ENCODE results near the gene AGAP1.

The AGAP1 gene

GRCh38 chr2:235976956-235977355, 483.1 kb downstream of the AGAP1 start:
- H3K27ac ChIP-seq (ENCODE audit: insufficient read depth, low read depth, low read length, poor library complexity, severe bottlenecking) = no peak overlapping the region
- H3K27me3 ChIP-seq (ENCODE audit: control insufficient read depth, insufficient read depth, low read length, poor library complexity, severe bottlenecking) = no peaks in the 10 kb centered on the region
- no peaks in the 10 kb centered on the region for H3K4me1 ChIP-seq (ENCODE audit: control insufficient read depth, insufficient read depth, low read length)
- H3K36me3 ChIP-seq (ENCODE audit: control insufficient read depth, insufficient read depth, low read length) = no peaks in the 10 kb centered on the region
- H3K9me3 ChIP-seq (ENCODE audit: control insufficient read depth, low read length) = no peaks in the 10 kb centered on the region
- WGBS, 2 experiments = 95 to 97% methylated on average over 11 of the region's 11 CpGs
- no peak overlapping the region for H3K4me3 ChIP-seq (ENCODE audit: insufficient read depth, low read depth, low read length)

- Histone ChIP-seq H3K4me3 (ENCODE audit: insufficient read depth, low read depth, low read length) (no peak overlapping the region), H3K4me1 (ENCODE audit: control insufficient read depth, insufficient read depth, low read length) (no peaks in the 10 kb centered on the region), H3K36me3 (ENCODE audit: control insufficient read depth, insufficient read depth, low read length) (no peaks in the 10 kb centered on the region), H3K27ac (ENCODE audit: insufficient read depth, low read depth, low read length, poor library complexity, severe bottlenecking) (no peak overlapping the region), H3K9me3 (ENCODE audit: control insufficient read depth, low read length) (no peaks in the 10 kb centered on the region), H3K27me3 (ENCODE audit: control insufficient read depth, insufficient read depth, low read length, poor library complexity, severe bottlenecking) (no peaks in the 10 kb centered on the region)
- 94 to 95% methylated on average over 9 of the region's 9 CpGs for WGBS, 2 experiments
Measured at GRCh38 chr2:235977445-235977844, 483.6 kb downstream of the AGAP1 start.

- no peaks in the 10 kb centered on the region for H3K4me1 ChIP-seq (ENCODE audit: control insufficient read depth, insufficient read depth, low read length)
- no peaks in the 10 kb centered on the region for H3K36me3 ChIP-seq (ENCODE audit: control insufficient read depth, insufficient read depth, low read length)
- no peak overlapping the region for H3K27ac ChIP-seq (ENCODE audit: insufficient read depth, low read depth, low read length, poor library complexity, severe bottlenecking)
- 89 to 98% methylated on average over 1 of the region's 1 CpG for WGBS, 2 experiments
- H3K4me3 ChIP-seq (ENCODE audit: insufficient read depth, low read depth, low read length) = no peak overlapping the region
- H3K9me3 ChIP-seq (ENCODE audit: control insufficient read depth, low read length) = no peaks in the 10 kb centered on the region
- no peaks in the 10 kb centered on the region for H3K27me3 ChIP-seq (ENCODE audit: control insufficient read depth, insufficient read depth, low read length, poor library complexity, severe bottlenecking)
Measured at GRCh38 chr2:235978022-235978421, 484.2 kb downstream of the AGAP1 start.

DNA sequence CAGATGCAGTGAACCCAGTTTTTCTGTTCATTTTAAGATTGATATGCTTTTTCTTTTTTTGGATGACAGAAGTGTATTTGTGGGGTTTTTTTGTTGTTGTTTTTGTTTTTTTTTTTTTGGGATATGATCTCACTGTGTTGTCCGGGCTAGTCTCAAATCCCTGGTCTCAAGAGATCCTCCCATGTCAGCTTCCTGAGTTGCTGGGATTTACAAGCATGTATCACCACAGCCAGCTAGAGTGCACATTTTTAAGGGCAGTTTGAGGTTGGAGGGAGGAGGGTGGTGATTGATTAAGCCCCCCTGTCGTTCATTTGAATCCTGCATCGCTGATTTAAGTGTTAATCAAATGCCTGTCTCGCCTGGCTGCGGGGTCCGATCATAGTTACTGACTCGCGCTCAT, 485.2 kb downstream of the AGAP1 start:
- 95% methylated on average over 8 of the region's 8 CpGs for WGBS, 2 experiments

GRCh38 chr2:235979753-235980435, 486.1 kb downstream of the AGAP1 start:
- Histone ChIP-seq H3K36me3 (ENCODE audit: control insufficient read depth, insufficient read depth, low read length) (no peaks in the 10 kb centered on the region), H3K4me3 (ENCODE audit: insufficient read depth, low read depth, low read length) (no peak overlapping the region)
- WGBS, 2 experiments = 95% methylated on average over 15 of the region's 15 CpGs

More for the DNA sequence above, 485.2 kb downstream of the AGAP1 start:
- H3K36me3 ChIP-seq (ENCODE audit: control insufficient read depth, insufficient read depth, low read length) = no peaks in the 10 kb centered on the region
- no peaks in the 10 kb centered on the region for H3K27me3 ChIP-seq (ENCODE audit: control insufficient read depth, insufficient read depth, low read length, poor library complexity, severe bottlenecking)
- no peak overlapping the region for H3K27ac ChIP-seq (ENCODE audit: insufficient read depth, low read depth, low read length, poor library complexity, severe bottlenecking)
- H3K9me3 ChIP-seq (ENCODE audit: control insufficient read depth, low read length) = no peaks in the 10 kb centered on the region
- no peaks in the 10 kb centered on the region for H3K4me1 ChIP-seq (ENCODE audit: control insufficient read depth, insufficient read depth, low read length)
- no peak overlapping the region for H3K4me3 ChIP-seq (ENCODE audit: insufficient read depth, low read depth, low read length)

GRCh38 chr2:235981631-235982030, 487.8 kb downstream of the AGAP1 start:
- Histone ChIP-seq H3K27me3 (ENCODE audit: control insufficient read depth, insufficient read depth, low read length, poor library complexity, severe bottlenecking) (no peaks in the 10 kb centered on the region), H3K9me3 (ENCODE audit: control insufficient read depth, low read length) (peaks cover 3% of the 10 kb centered on the region), H3K27ac (ENCODE audit: insufficient read depth, low read depth, low read length, poor library complexity, severe bottlenecking) (no peak overlapping the region), H3K4me1 (ENCODE audit: control insufficient read depth, insufficient read depth, low read length) (no peaks in the 10 kb centered on the region), H3K36me3 (ENCODE audit: control insufficient read depth, insufficient read depth, low read length) (no peaks in the 10 kb centered on the region), H3K4me3 (ENCODE audit: insufficient read depth, low read depth, low read length) (no peak overlapping the region)
- 31 to 38% methylated on average over 12 to 14 of the region's 15 CpGs for WGBS, 2 experiments

More at GRCh38 chr2:235979753-235980435, 486.1 kb downstream of the AGAP1 start:
- Histone ChIP-seq H3K27me3 (ENCODE audit: control insufficient read depth, insufficient read depth, low read length, poor library complexity, severe bottlenecking) (no peaks in the 10 kb centered on the region), H3K4me1 (ENCODE audit: control insufficient read depth, insufficient read depth, low read length) (no peaks in the 10 kb centered on the region), H3K27ac (ENCODE audit: insufficient read depth, low read depth, low read length, poor library complexity, severe bottlenecking) (no peak overlapping the region), H3K9me3 (ENCODE audit: control insufficient read depth, low read length) (peaks cover 3% of the 10 kb centered on the region)

DNA sequence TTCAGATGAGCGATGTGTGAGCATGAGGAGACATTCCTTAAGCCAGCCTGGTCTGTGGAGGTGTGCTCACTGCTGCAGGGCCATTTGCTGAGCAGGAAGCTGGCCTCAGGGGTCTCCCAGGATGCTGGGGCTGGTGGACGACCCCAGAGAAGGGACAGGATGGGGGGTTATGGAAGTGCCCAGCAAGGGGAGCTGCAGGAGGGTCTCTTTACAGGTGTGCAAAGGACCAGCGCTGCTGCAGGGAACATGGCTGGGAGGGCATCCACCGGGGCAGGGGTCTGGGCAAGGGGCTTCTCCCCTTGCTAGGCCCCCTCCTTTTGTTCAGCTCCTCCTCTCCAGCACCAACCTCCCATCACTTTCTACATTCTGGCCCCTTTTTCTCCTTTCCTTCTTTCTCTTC, 489.2 kb downstream of the AGAP1 start:
- Histone ChIP-seq H3K27ac (ENCODE audit: insufficient read depth, low read depth, low read length, poor library complexity, severe bottlenecking) (no peak overlapping the region), H3K4me3 (ENCODE audit: insufficient read depth, low read depth, low read length) (no peak overlapping the region), H3K27me3 (ENCODE audit: control insufficient read depth, insufficient read depth, low read length, poor library complexity, severe bottlenecking) (no peaks in the 10 kb centered on the region), H3K36me3 (ENCODE audit: control insufficient read depth, insufficient read depth, low read length) (no peaks in the 10 kb centered on the region), H3K4me1 (ENCODE audit: control insufficient read depth, insufficient read depth, low read length) (no peaks in the 10 kb centered on the region), H3K9me3 (ENCODE audit: control insufficient read depth, low read length) (peaks cover 3% of the 10 kb centered on the region)
- 91 to 92% methylated on average over 4 of the region's 4 CpGs for WGBS, 2 experiments

- Histone ChIP-seq H3K9me3 (ENCODE audit: control insufficient read depth, low read length) (peaks cover 3% of the 10 kb centered on the region), H3K36me3 (ENCODE audit: control insufficient read depth, insufficient read depth, low read length) (no peaks in the 10 kb centered on the region), H3K27me3 (ENCODE audit: control insufficient read depth, insufficient read depth, low read length, poor library complexity, severe bottlenecking) (no peaks in the 10 kb centered on the region), H3K4me1 (ENCODE audit: control insufficient read depth, insufficient read depth, low read length) (peaks cover 3% of the 10 kb centered on the region), H3K27ac (ENCODE audit: insufficient read depth, low read depth, low read length, poor library complexity, severe bottlenecking) (no peak overlapping the region), H3K4me3 (ENCODE audit: insufficient read depth, low read depth, low read length) (no peak overlapping the region)
- 93 to 99% methylated on average over 6 of the region's 6 CpGs for WGBS, 2 experiments
Measured at GRCh38 chr2:235984552-235984951, 490.7 kb downstream of the AGAP1 start.

GRCh38 chr2:235986361-235986760, 492.5 kb downstream of the AGAP1 start:
- Histone ChIP-seq H3K27ac (ENCODE audit: insufficient read depth, low read depth, low read length, poor library complexity, severe bottlenecking) (no peak overlapping the region), H3K9me3 (ENCODE audit: control insufficient read depth, low read length) (peaks cover 3% of the 10 kb centered on the region), H3K27me3 (ENCODE audit: control insufficient read depth, insufficient read depth, low read length, poor library complexity, severe bottlenecking) (no peaks in the 10 kb centered on the region), H3K36me3 (ENCODE audit: control insufficient read depth, insufficient read depth, low read length) (no peaks in the 10 kb centered on the region), H3K4me3 (ENCODE audit: insufficient read depth, low read depth, low read length) (no peak overlapping the region), H3K4me1 (ENCODE audit: control insufficient read depth, insufficient read depth, low read length) (peaks cover 4% of the 10 kb centered on the region)
- WGBS, 2 experiments = 83 to 88% methylated on average over 1 of the region's 1 CpG

DNA sequence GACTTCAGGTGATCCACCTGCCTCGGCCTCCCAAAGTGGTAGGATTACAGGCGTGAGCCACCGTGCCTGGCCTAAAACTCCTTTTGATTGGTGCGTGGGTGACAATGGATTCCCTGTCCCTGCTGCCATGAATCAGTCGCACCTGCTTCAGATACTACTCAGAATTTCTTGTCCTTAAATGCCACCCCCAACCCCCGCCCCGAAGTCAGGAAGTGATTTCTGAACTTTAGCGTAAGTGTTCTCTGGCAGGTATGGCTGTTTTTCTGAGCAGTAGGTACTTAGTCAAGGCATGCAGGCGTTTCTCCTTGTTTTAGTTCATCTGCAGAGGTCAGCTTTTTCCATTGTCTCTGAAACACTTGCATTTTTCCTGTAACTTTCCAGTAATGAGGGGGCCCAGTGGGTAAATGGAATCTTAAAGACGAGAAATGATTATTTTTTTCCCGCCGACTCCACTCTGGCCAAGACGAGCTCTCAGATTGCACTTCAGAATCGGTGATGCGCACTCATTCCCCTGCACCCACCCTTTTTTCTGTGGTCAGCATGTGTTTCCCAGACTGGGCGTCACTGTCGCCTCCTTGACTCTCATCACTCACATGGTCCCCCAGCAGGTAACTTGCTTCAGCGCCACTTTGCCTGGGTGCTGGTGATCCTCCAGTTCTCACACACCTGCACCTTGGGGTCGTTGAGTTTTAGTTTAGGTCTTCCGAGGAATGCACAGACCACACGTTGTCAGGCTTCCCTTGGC, 494.6 kb downstream of the AGAP1 start:
- no peak overlapping the region for H3K4me3 ChIP-seq (ENCODE audit: insufficient read depth, low read depth, low read length)
- H3K9me3 ChIP-seq (ENCODE audit: control insufficient read depth, low read length) = peaks cover 3% of the 10 kb centered on the region
- no peak overlapping the region for H3K27ac ChIP-seq (ENCODE audit: insufficient read depth, low read depth, low read length, poor library complexity, severe bottlenecking)
- H3K36me3 ChIP-seq (ENCODE audit: control insufficient read depth, insufficient read depth, low read length) = no peaks in the 10 kb centered on the region
- peaks cover 4% of the 10 kb centered on the region for H3K4me1 ChIP-seq (ENCODE audit: control insufficient read depth, insufficient read depth, low read length)
- 92 to 94% methylated on average over 21 of the region's 21 CpGs for WGBS, 2 experiments
- H3K27me3 ChIP-seq (ENCODE audit: control insufficient read depth, insufficient read depth, low read length, poor library complexity, severe bottlenecking) = no peaks in the 10 kb centered on the region
